T-helper 1 cell treated with Interleukin-12 subunit alpha and Interleukin-12 subunit beta and Interleukin-4 antibody, amounts not matched to agents 30 μg/mL and 1 μg/mL, for 36 hours (primary cell): Measurements from ENCODE around the gene RARB.

ENCODE experiments used
- H3K27ac Mint-ChIP-seq: one replicate; pipeline ENCODE4 v1.8.0; 2021; ENCODE audit warnings: mild to moderate bottlenecking, mixed read lengths
- H3K27me3 Mint-ChIP-seq: one replicate; pipeline ENCODE4 v1.8.0; 2021; ENCODE audit warnings: low read depth, mixed read lengths
- H3K36me3 Mint-ChIP-seq: one replicate; pipeline ENCODE4 v1.8.0; 2021; ENCODE audit warnings: low read depth, mixed read lengths
- H3K4me1 Mint-ChIP-seq: one replicate; pipeline ENCODE4 v1.8.0; 2021; ENCODE audit warnings: low read depth, mixed read lengths
- H3K4me3 Mint-ChIP-seq: one replicate; pipeline ENCODE4 v1.8.0; 2021; ENCODE audit warnings: mild to moderate bottlenecking, moderate library complexity, mixed read lengths
- H3K9me3 Mint-ChIP-seq: one replicate; pipeline ENCODE4 v1.8.0; 2021; ENCODE audit warnings: mixed read lengths

The RARB gene

GRCh38 chr3:25463836-25464418 lies 35.9 kb downstream of the RARB start:
- Mint-ChIP-seq H3K4me3 (no peak overlapping the region), H3K36me3 (no peaks in the 10 kb centered on the region), H3K27me3 (no peaks in the 10 kb centered on the region), H3K27ac (no peak overlapping the region), H3K4me1 (peaks cover 2% of the 10 kb centered on the region), H3K9me3 (no peaks in the 10 kb centered on the region)

- no peak overlapping the region for H3K4me3 Mint-ChIP-seq
- H3K27ac Mint-ChIP-seq, result no peak overlapping the region
- no peaks in the 10 kb centered on the region for H3K36me3 Mint-ChIP-seq
- H3K4me1 Mint-ChIP-seq, result peaks cover 2% of the 10 kb centered on the region
- no peaks in the 10 kb centered on the region for H3K27me3 Mint-ChIP-seq
- H3K9me3 Mint-ChIP-seq, result no peaks in the 10 kb centered on the region
Observed at GRCh38 chr3:25465266-25465860, 37.3 kb downstream of the RARB start.

- no peak overlapping the region for H3K27ac Mint-ChIP-seq
- H3K36me3 Mint-ChIP-seq, result no peaks in the 10 kb centered on the region
Observed at GRCh38 chr3:25468866-25469319, 40.8 kb downstream of the RARB start.

GRCh38 chr3:25469558-25469957 lies 41.5 kb downstream of the RARB start:
- no peaks in the 10 kb centered on the region for H3K4me1 Mint-ChIP-seq
- no peak overlapping the region for H3K4me3 Mint-ChIP-seq
- H3K27ac Mint-ChIP-seq, result no peak overlapping the region
- no peaks in the 10 kb centered on the region for H3K36me3 Mint-ChIP-seq
- H3K27me3 Mint-ChIP-seq, result no peaks in the 10 kb centered on the region
- no peaks in the 10 kb centered on the region for H3K9me3 Mint-ChIP-seq

More at GRCh38 chr3:25468866-25469319, 40.8 kb downstream of the RARB start:
- Mint-ChIP-seq H3K4me1 (no peaks in the 10 kb centered on the region), H3K4me3 (no peak overlapping the region), H3K27me3 (no peaks in the 10 kb centered on the region), H3K9me3 (no peaks in the 10 kb centered on the region)

- Mint-ChIP-seq H3K4me1 (no peaks in the 10 kb centered on the region), H3K9me3 (no peaks in the 10 kb centered on the region), H3K36me3 (no peaks in the 10 kb centered on the region), H3K27ac (no peak overlapping the region), H3K4me3 (no peak overlapping the region), H3K27me3 (no peaks in the 10 kb centered on the region)
Observed at GRCh38 chr3:25471081-25471768, 43.2 kb downstream of the RARB start.

GRCh38 chr3:25472153-25472552 lies 44.1 kb downstream of the RARB start:
- H3K4me1 Mint-ChIP-seq, result no peaks in the 10 kb centered on the region
- no peaks in the 10 kb centered on the region for H3K9me3 Mint-ChIP-seq
- H3K27ac Mint-ChIP-seq, result no peak overlapping the region
- no peak overlapping the region for H3K4me3 Mint-ChIP-seq
- H3K36me3 Mint-ChIP-seq, result no peaks in the 10 kb centered on the region
- no peaks in the 10 kb centered on the region for H3K27me3 Mint-ChIP-seq

GRCh38 chr3:25472731-25473130 lies 44.7 kb downstream of the RARB start:
- Mint-ChIP-seq H3K4me1 (no peaks in the 10 kb centered on the region), H3K9me3 (no peaks in the 10 kb centered on the region), H3K27ac (no peak overlapping the region), H3K4me3 (no peak overlapping the region), H3K27me3 (no peaks in the 10 kb centered on the region), H3K36me3 (no peaks in the 10 kb centered on the region)

GRCh38 chr3:25473246-25473645 lies 45.2 kb downstream of the RARB start:
- no peaks in the 10 kb centered on the region for H3K9me3 Mint-ChIP-seq
- H3K27me3 Mint-ChIP-seq, result no peaks in the 10 kb centered on the region
- H3K36me3 Mint-ChIP-seq, result no peaks in the 10 kb centered on the region
- H3K4me3 Mint-ChIP-seq, result no peak overlapping the region
- no peaks in the 10 kb centered on the region for H3K4me1 Mint-ChIP-seq
- H3K27ac Mint-ChIP-seq, result no peak overlapping the region

GRCh38 chr3:25474052-25474451 lies 46.0 kb downstream of the RARB start:
- Mint-ChIP-seq H3K4me3 (no peak overlapping the region), H3K36me3 (no peaks in the 10 kb centered on the region), H3K9me3 (no peaks in the 10 kb centered on the region), H3K27ac (no peak overlapping the region), H3K4me1 (no peaks in the 10 kb centered on the region), H3K27me3 (no peaks in the 10 kb centered on the region)

GRCh38 chr3:25476639-25477038 lies 48.6 kb downstream of the RARB start:
- no peaks in the 10 kb centered on the region for H3K36me3 Mint-ChIP-seq
- H3K4me1 Mint-ChIP-seq, result no peaks in the 10 kb centered on the region
- no peak overlapping the region for H3K27ac Mint-ChIP-seq
- peaks cover 3% of the 10 kb centered on the region for H3K27me3 Mint-ChIP-seq
- no peak overlapping the region for H3K4me3 Mint-ChIP-seq
- H3K9me3 Mint-ChIP-seq, result no peaks in the 10 kb centered on the region

- H3K4me3 Mint-ChIP-seq, result no peak overlapping the region
- H3K36me3 Mint-ChIP-seq, result no peaks in the 10 kb centered on the region
- no peak overlapping the region for H3K27ac Mint-ChIP-seq
- H3K4me1 Mint-ChIP-seq, result no peaks in the 10 kb centered on the region
- peaks cover 4% of the 10 kb centered on the region for H3K27me3 Mint-ChIP-seq
- no peaks in the 10 kb centered on the region for H3K9me3 Mint-ChIP-seq
Observed at GRCh38 chr3:25478211-25478757, 50.2 kb downstream of the RARB start.

GRCh38 chr3:25478964-25479726 lies 51.1 kb downstream of the RARB start:
- Mint-ChIP-seq H3K27ac (no peak overlapping the region), H3K27me3 (peaks cover 4% of the 10 kb centered on the region), H3K4me1 (no peaks in the 10 kb centered on the region), H3K4me3 (no peak overlapping the region), H3K36me3 (no peaks in the 10 kb centered on the region), H3K9me3 (no peaks in the 10 kb centered on the region)

- no peaks in the 10 kb centered on the region for H3K4me1 Mint-ChIP-seq
- H3K36me3 Mint-ChIP-seq, result no peaks in the 10 kb centered on the region
- H3K9me3 Mint-ChIP-seq, result no peaks in the 10 kb centered on the region
- H3K27ac Mint-ChIP-seq, result no peak overlapping the region
- peaks cover 4% of the 10 kb centered on the region for H3K27me3 Mint-ChIP-seq
- no peak overlapping the region for H3K4me3 Mint-ChIP-seq
Observed at GRCh38 chr3:25479727-25480010, 51.6 kb downstream of the RARB start.

GRCh38 chr3:25480811-25481210 lies 52.7 kb downstream of the RARB start:
- Mint-ChIP-seq H3K4me1 (no peaks in the 10 kb centered on the region), H3K27ac (no peak overlapping the region)

More at GRCh38 chr3:25480811-25481210, 52.7 kb downstream of the RARB start:
- Mint-ChIP-seq H3K36me3 (no peaks in the 10 kb centered on the region), H3K27me3 (peaks cover 4% of the 10 kb centered on the region), H3K4me3 (no peak overlapping the region), H3K9me3 (no peaks in the 10 kb centered on the region)
